Neural cell (in vitro differentiated cells): ENCODE data around the gene CFAP65. TPM values are rescaled to one million over a fixed set of nuclear protein-coding genes. Genes with fewer than 3 reads are reported as not detected.

Experiments used
- polyA plus RNA-seq: library from polyadenylated mRNA; depleted of rRNA; stranded (reverse); fragments of >200 nt; gene quantifications from 2 replicates; pipeline ENCODE4 v1.2.3, GENCODE V29; 2014
- small RNA-seq, 3 experiments: library from RNA; depleted of rRNA; stranded (forward); fragments of <200 nt; gene quantifications; one replicate each; pipeline ENCODE3, GENCODE V24; 2012

Gene CFAP65
- polyA plus RNA-seq, 1 donor from 2014 or later = 1.1 TPM

Small RNA genes within 50 kb of the gene (small RNA-seq; reads per million reads assigned to genes)
- 0.16 to 1.0 (median 0.52) reads per million in 3 experiments for gene MIR3131
- 3.1 to 11.0 (median 3.3) reads per million in 3 experiments for gene MIR375

Other genes with a start within 250 kb of the CFAP65 start
- not detected in 2 replicates for gene PRKAG3, start 209.7 kb downstream of the CFAP65 start, polyA plus RNA-seq
- gene WNT6, start 181.7 kb downstream of the CFAP65 start, polyA plus RNA-seq = not detected in 2 replicates
- 0.14 and 0.20 TPM in 2 replicates for gene WNT10A, start 160.7 kb downstream of the CFAP65 start, polyA plus RNA-seq
- gene CDK5R2, start 81.8 kb downstream of the CFAP65 start, polyA plus RNA-seq = 2.0 and 3.1 TPM in 2 replicates
- gene FEV, start 56.3 kb downstream of the CFAP65 start, polyA plus RNA-seq = not detected in 2 replicates
- gene CRYBA2, start 48.1 kb downstream of the CFAP65 start, polyA plus RNA-seq = not detected in 2 replicates
- 0.36 TPM in 1 of 2 replicates, not detected in the other for gene IHH, start 19.4 kb upstream of the CFAP65 start, polyA plus RNA-seq
- 10.7 and 12.7 TPM in 2 replicates for gene NHEJ1, start 119.3 kb upstream of the CFAP65 start, polyA plus RNA-seq
- 0.12 and 0.28 TPM in 2 replicates for gene SLC23A3, start 128.5 kb upstream of the CFAP65 start, polyA plus RNA-seq
- 87.7 and 89.1 TPM in 2 replicates for gene CNPPD1, start 135.4 kb upstream of the CFAP65 start, polyA plus RNA-seq
- 156 and 164 TPM in 2 replicates for gene RETREG2, start 136.8 kb upstream of the CFAP65 start, polyA plus RNA-seq
- gene ZFAND2B, start 165.3 kb upstream of the CFAP65 start, polyA plus RNA-seq = 73.6 and 101 TPM in 2 replicates
- 28.1 and 37.0 TPM in 2 replicates for gene ABCB6, start 177.4 kb upstream of the CFAP65 start, polyA plus RNA-seq
- 25.6 and 26.2 TPM in 2 replicates for gene ATG9A, start 188.1 kb upstream of the CFAP65 start, polyA plus RNA-seq
- gene ANKZF1, start 188.3 kb upstream of the CFAP65 start, polyA plus RNA-seq = 185 and 204 TPM in 2 replicates
- gene GLB1L, start 203.9 kb upstream of the CFAP65 start, polyA plus RNA-seq = 8.0 and 12.9 TPM in 2 replicates
- 64.9 and 96.5 TPM in 2 replicates for gene STK16, start 204.0 kb upstream of the CFAP65 start, polyA plus RNA-seq
- gene TUBA4B, start 211.7 kb upstream of the CFAP65 start, polyA plus RNA-seq = not detected in 2 replicates
- gene TUBA4A, start 212.4 kb upstream of the CFAP65 start, polyA plus RNA-seq = 0.82 TPM in 1 of 2 replicates, not detected in the other
- gene DNAJB2, start 237.8 kb upstream of the CFAP65 start, polyA plus RNA-seq = 145 and 172 TPM in 2 replicates